BLaER1 treated with 17β-estradiol and CSF1 and Interleukin-3, amounts not matched to agents 10 nM and 100 nM (cell line): ENCODE results near the gene PVALEF.

Source experiments
- H3K27ac ChIP-seq, 11 experiments: shearing (Covaris generic); formaldehyde crosslinking; 2 replicates each; pipeline ENCODE4 v1.8.1; 2022
- H3K27me3 ChIP-seq, 11 experiments: shearing (Covaris generic); formaldehyde crosslinking; 2 replicates each; pipeline ENCODE4 v1.8.1; 2022
- H3K36me3 ChIP-seq, 11 experiments: shearing (Covaris generic); formaldehyde crosslinking; 2 replicates each; pipeline ENCODE4 v1.8.1; 2022
- H3K4me1 ChIP-seq, 10 experiments: shearing (Covaris generic); formaldehyde crosslinking; 2 replicates each; pipeline ENCODE4 v1.8.1; 2022
- H3K4me2 ChIP-seq, 11 experiments: shearing (Covaris generic); formaldehyde crosslinking; 2 replicates each; pipeline ENCODE4 v1.8.1; 2022
- H3K4me3 ChIP-seq, 10 experiments: shearing (Covaris generic); formaldehyde crosslinking; 2 replicates each; pipeline ENCODE4 v1.8.1; 2022
- H3K9ac ChIP-seq, 11 experiments: shearing (Covaris generic); formaldehyde crosslinking; 2 replicates each; pipeline ENCODE4 v1.8.1; 2022
- H3K9me3 ChIP-seq, 11 experiments: shearing (Covaris generic); formaldehyde crosslinking; replicated peaks in 1 of 11; 2 replicates each; pipeline ENCODE4 v1.8.1; 2022
- H4K20me1 ChIP-seq, 11 experiments: shearing (Covaris generic); formaldehyde crosslinking; 2 replicates each; pipeline ENCODE4 v1.8.1; 2022
- Cebpa-rat ChIP-seq, 11 experiments: shearing (Covaris generic); IDR thresholded peaks; 2 replicates each; pipeline ENCODE4 v1.8.1; 2022

Gene PVALEF

GRCh38 chr17:81228420-81228819 is 63.1 kb downstream of the PVALEF start:
- Histone ChIP-seq H3K36me3 (peaks cover 40 to 53% (median 47%) of the 10 kb centered on the region in 11 experiments), H3K4me3 (no peak overlapping the region), H3K9me3 (peaks cover 0 to 9% (median 7%) of the 10 kb centered on the region in 11 experiments; a peak in 10 of 22 replicates), H3K9ac (no peak overlapping the region), H3K4me1 (peaks cover 7 to 30% (median 8%) of the 10 kb centered on the region in 10 experiments; a peak in 18 of 20 replicates), H3K4me2 (peak overlapping the region in 1 of 11 experiments; percentile 44; a peak in 1 of 22 replicates), H3K27ac (no peak overlapping the region), H3K27me3 (no peaks in the 10 kb centered on the region), H4K20me1 (peaks cover 0 to 50% (median 17%) of the 10 kb centered on the region in 11 experiments; a peak in 15 of 22 replicates)
- TF ChIP-seq Cebpa-rat (IDR thresholded peaks at IDR 0.05), result no peak

- peaks cover under 1 to 25% (median 2%) of the 10 kb centered on the region in 10 experiments; a peak in 15 of 20 replicates for H3K4me1 ChIP-seq
- H3K27ac ChIP-seq, result no peak overlapping the region
- peaks cover 0 to 9% (median 7%) of the 10 kb centered on the region in 11 experiments; a peak in 10 of 22 replicates for H3K9me3 ChIP-seq
- no peak overlapping the region; a peak in 1 of 22 replicates for H3K9ac ChIP-seq
- peaks cover 0 to 56% (median 23%) of the 10 kb centered on the region in 11 experiments; a peak in 16 of 22 replicates for H4K20me1 ChIP-seq
- peak overlapping the region in 1 of 11 experiments; percentile 44; a peak in 1 of 22 replicates for H3K4me2 ChIP-seq
- peaks cover 45 to 60% (median 53%) of the 10 kb centered on the region in 11 experiments for H3K36me3 ChIP-seq
- H3K27me3 ChIP-seq, result no peaks in the 10 kb centered on the region
- no peak overlapping the region for H3K4me3 ChIP-seq
- no peak for TF ChIP-seq Cebpa-rat (IDR thresholded peaks at IDR 0.05)
These were observed 63.7 kb downstream of the PVALEF start for GRCh38 chr17:81228834-81229665.

GRCh38 chr17:81229666-81229920 is 64.3 kb downstream of the PVALEF start:
- Histone ChIP-seq H3K36me3 (peaks cover 45 to 65% (median 58%) of the 10 kb centered on the region in 11 experiments), H3K4me1 (peaks cover 0 to 25% (median 0%) of the 10 kb centered on the region in 10 experiments; a peak in 3 of 20 replicates), H3K27ac (no peak overlapping the region), H3K9ac (no peak overlapping the region), H3K4me3 (no peak overlapping the region), H3K27me3 (no peaks in the 10 kb centered on the region), H3K4me2 (peak overlapping the region in 1 of 11 experiments; percentile 5; a peak in 1 of 22 replicates), H3K9me3 (peaks cover 0 to 9% (median 7%) of the 10 kb centered on the region in 11 experiments; a peak in 10 of 22 replicates), H4K20me1 (peaks cover 0 to 62% (median 29%) of the 10 kb centered on the region in 11 experiments; a peak in 16 of 22 replicates)
- no peak for TF ChIP-seq Cebpa-rat (IDR thresholded peaks at IDR 0.05)

- no peak for TF ChIP-seq Cebpa-rat (IDR thresholded peaks at IDR 0.05)
- no peak overlapping the region for H3K27ac ChIP-seq
- no peak overlapping the region for H3K4me2 ChIP-seq
- no peak overlapping the region for H3K4me3 ChIP-seq
- peaks cover 0 to 9% (median 7%) of the 10 kb centered on the region in 11 experiments; a peak in 10 of 22 replicates for H3K9me3 ChIP-seq
- no peak overlapping the region for H3K9ac ChIP-seq
- peaks cover 0 to 25% (median 0%) of the 10 kb centered on the region in 10 experiments; a peak in 3 of 20 replicates for H3K4me1 ChIP-seq
- peaks cover 45 to 68% (median 59%) of the 10 kb centered on the region in 11 experiments for H3K36me3 ChIP-seq
- peaks cover 1 to 68% (median 35%) of the 10 kb centered on the region in 11 experiments; a peak in 16 of 22 replicates for H4K20me1 ChIP-seq
- no peaks in the 10 kb centered on the region for H3K27me3 ChIP-seq
These were observed 64.9 kb downstream of the PVALEF start for GRCh38 chr17:81230043-81230820.

- Histone ChIP-seq H3K36me3 (peaks cover 45 to 78% (median 69%) of the 10 kb centered on the region in 11 experiments), H3K4me3 (no peak overlapping the region), H3K4me2 (no peak overlapping the region), H3K9me3 (peaks cover 0 to 9% (median 7%) of the 10 kb centered on the region in 11 experiments; a peak in 10 of 22 replicates), H3K27me3 (no peaks in the 10 kb centered on the region), H3K9ac (no peak overlapping the region), H3K27ac (no peak overlapping the region), H4K20me1 (peaks cover 11 to 78% (median 45%) of the 10 kb centered on the region in 11 experiments; a peak in 16 of 22 replicates), H3K4me1 (peaks cover 0 to 28% (median 0%) of the 10 kb centered on the region in 10 experiments; a peak in 3 of 20 replicates)
- TF ChIP-seq Cebpa-rat (IDR thresholded peaks at IDR 0.05), result no peak
These were observed 65.9 kb downstream of the PVALEF start for GRCh38 chr17:81231121-81231645.

- no peaks in the 10 kb centered on the region for H3K27me3 ChIP-seq
- H3K9ac ChIP-seq, result no peak overlapping the region
- TF ChIP-seq Cebpa-rat (IDR thresholded peaks at IDR 0.05), result no peak
- peaks cover 17 to 86% (median 53%) of the 10 kb centered on the region in 11 experiments; a peak in 17 of 22 replicates for H4K20me1 ChIP-seq
- H3K4me1 ChIP-seq, result peaks cover 0 to 36% (median 6%) of the 10 kb centered on the region in 10 experiments; a peak in 16 of 20 replicates
- peaks cover 45 to 86% (median 71%) of the 10 kb centered on the region in 11 experiments for H3K36me3 ChIP-seq
- no peak overlapping the region for H3K4me3 ChIP-seq
- peaks cover 0 to 4% (median 3%) of the 10 kb centered on the region in 11 experiments; a peak in 9 of 22 replicates for H3K9me3 ChIP-seq
- H3K4me2 ChIP-seq, result no peak overlapping the region
- H3K27ac ChIP-seq, result no peak overlapping the region
These were observed 66.7 kb downstream of the PVALEF start for GRCh38 chr17:81231766-81232581.
